Measurements from ENCODE around the gene SMS. TPM values are rescaled to one million over a fixed set of nuclear protein-coding genes. Genes with fewer than 3 reads are reported as not detected.

SMS gene
- total RNA-seq: 10 to 100 TPM; 62.6 to 84.5 (median 70.0) TPM
- 10 to 100 TPM; 64.3 to 65.8 (median 64.5) TPM for polyA plus RNA-seq

DNA sequence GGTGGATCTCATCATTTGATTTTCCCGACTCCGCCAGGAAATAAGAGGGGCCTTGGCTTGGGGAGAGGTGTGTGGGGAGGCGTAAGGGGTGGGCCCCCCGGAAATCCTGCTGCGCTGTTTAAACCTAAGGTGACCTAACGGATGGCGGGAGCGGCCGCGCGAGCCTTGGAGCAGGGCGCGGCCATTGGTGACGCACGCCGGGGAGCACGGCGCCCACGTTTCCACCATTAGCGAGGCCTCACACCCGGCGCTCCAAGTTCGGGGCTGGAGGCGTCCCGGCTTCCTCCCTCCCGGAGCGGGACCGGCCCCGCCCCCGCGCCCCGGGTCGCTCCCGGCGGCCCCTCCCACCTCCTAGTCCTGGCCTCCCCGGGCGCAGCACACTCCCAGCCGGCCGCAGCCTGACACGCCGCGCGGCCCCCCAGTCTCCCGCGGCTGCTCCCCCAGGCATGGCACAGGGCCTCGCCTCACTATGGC lies at the start of gene SMS:
Gene SMS, plus strand, starts transcription at position 354 of the 474 bp plus-strand sequence. Its CDS starts 116 bp downstream, at position 470.
- no peaks in the 10 kb centered on the region for H3K9me3 ChIP-seq
- peaks cover 0 to 10% (median 2%) of the 10 kb centered on the region in 4 donors for H3K4me1 ChIP-seq
- intact Hi-C loops (cut with DNase I): loop anchor here (10.0 kb wide), 1 partner anchor 196 kb away; no protein-coding TSS in a partner anchor
- H3K4me3 ChIP-seq: peak within 1 kb of the TSS; percentile 40 to 65 (median 64)
- H3K27ac ChIP-seq: peak within 1 kb of the TSS; percentile 82 to 85 (median 83)
- WGBS, 2 donors: 0 to 1% methylated on average over 46 of the region's 46 CpGs
- DNase-seq: peak; percentile 90
- TF ChIP-seq, protein P1, sequence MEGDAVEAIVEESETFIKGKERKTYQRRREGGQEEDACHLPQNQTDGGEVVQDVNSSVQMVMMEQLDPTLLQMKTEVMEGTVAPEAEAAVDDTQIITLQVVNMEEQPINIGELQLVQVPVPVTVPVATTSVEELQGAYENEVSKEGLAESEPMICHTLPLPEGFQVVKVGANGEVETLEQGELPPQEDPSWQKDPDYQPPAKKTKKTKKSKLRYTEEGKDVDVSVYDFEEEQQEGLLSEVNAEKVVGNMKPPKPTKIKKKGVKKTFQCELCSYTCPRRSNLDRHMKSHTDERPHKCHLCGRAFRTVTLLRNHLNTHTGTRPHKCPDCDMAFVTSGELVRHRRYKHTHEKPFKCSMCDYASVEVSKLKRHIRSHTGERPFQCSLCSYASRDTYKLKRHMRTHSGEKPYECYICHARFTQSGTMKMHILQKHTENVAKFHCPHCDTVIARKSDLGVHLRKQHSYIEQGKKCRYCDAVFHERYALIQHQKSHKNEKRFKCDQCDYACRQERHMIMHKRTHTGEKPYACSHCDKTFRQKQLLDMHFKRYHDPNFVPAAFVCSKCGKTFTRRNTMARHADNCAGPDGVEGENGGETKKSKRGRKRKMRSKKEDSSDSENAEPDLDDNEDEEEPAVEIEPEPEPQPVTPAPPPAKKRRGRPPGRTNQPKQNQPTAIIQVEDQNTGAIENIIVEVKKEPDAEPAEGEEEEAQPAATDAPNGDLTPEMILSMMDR (IDR thresholded peaks at IDR 0.05): no peak
- TF ChIP-seq EP300 (IDR thresholded peaks at IDR 0.05) (no peak), POLR2AphosphoS5 (IDR thresholded peaks at IDR 0.05) (peak; percentile 65 to 81 (median 78)), POLR2A (IDR thresholded peaks at IDR 0.05) (peak in 1 of 2 donors; percentile 21)
- H3K27me3 ChIP-seq: no peaks in the 10 kb centered on the region
- no peaks in the 10 kb centered on the region for H3K36me3 ChIP-seq

DNA sequence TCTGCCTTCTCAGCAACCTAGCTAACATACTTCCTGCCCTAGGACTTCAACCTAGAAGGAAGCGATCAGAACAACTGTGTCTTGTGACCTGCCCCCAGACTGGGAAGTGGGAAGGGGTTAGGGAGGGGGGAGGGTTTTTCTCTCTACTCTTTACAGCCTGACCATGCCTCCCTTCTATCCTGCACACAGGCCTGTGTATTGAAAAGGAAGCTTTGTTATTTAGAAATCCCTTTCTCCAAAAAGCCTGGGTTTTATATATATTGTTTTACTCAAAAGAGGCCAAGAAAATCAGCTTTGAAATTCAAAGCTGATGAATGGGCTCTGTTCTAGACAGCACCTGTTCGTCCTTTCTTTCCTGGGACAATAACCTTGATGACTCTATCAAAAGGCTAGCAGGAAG lies 35.2 kb upstream of the SMS start:
- no peaks in the 10 kb centered on the region for H3K36me3 ChIP-seq
- no peaks in the 10 kb centered on the region for H3K9me3 ChIP-seq
- DNase-seq: no peak
- intact Hi-C loops (cut with DNase I): no loop called here
- H3K4me3 ChIP-seq: no peak overlapping the region
- no peaks in the 10 kb centered on the region for H3K4me1 ChIP-seq
- 16 to 52% methylated on average over 2 of the region's 2 CpGs for WGBS, 2 donors
- no peaks in the 10 kb centered on the region for H3K27me3 ChIP-seq
- H3K27ac ChIP-seq: no peak overlapping the region
- TF ChIP-seq EP300 (IDR thresholded peaks at IDR 0.05): no peak

DNA sequence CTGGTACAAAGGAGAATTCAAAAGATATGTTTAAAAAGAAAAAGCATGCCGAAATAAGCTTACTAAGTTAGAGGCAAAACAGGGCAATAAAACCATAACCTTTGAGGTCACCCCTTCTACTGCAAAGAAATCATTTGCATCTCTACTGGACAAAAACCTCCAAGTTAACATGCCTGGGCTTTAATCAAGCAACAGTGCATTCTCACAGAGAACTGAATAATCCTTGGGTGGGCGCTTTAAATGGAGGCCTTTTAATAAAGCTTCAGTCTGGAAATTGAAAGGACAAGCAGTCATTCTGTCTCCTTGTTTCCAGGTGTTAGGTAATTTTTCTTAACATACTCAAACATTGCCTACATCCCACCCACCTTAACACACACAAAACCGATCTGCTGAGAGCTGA lies 34.6 kb upstream of the SMS start:
- H3K9me3 ChIP-seq: no peaks in the 10 kb centered on the region
- WGBS, 2 donors: 28 to 77% methylated on average over 3 of the region's 3 CpGs
- H3K4me3 ChIP-seq: no peak overlapping the region
- H3K4me1 ChIP-seq: no peaks in the 10 kb centered on the region
- H3K36me3 ChIP-seq: no peaks in the 10 kb centered on the region
- intact Hi-C loops (cut with DNase I): no loop called here
- TF ChIP-seq, protein P1 (IDR thresholded peaks at IDR 0.05): no peak
- no peak for DNase-seq
- no peak overlapping the region for H3K27ac ChIP-seq
- H3K27me3 ChIP-seq: no peaks in the 10 kb centered on the region

DNA sequence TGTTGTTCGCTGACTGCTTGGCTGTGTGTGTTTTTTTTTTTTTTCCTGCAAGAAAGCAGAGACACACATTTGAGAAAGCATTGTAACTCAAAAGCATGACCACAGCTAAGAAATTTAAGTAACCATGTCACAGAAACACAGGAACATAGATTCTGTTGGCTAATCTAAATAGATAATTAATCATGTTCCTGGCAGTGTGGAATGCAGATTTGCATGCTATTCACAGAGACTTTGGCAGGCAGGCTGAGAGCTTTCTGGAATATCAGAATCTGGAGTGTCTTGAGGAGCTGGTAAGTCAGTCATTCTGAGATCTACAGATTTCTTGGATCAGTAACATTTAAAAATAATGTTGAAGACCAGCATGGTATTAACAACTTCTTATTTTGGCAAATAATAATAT lies 33.2 kb upstream of the SMS start:
- intact Hi-C loops (cut with DNase I): no loop called here
- Histone ChIP-seq H3K27ac (no peak overlapping the region), H3K9me3 (no peaks in the 10 kb centered on the region), H3K4me3 (no peak overlapping the region), H3K27me3 (no peaks in the 10 kb centered on the region), H3K4me1 (no peaks in the 10 kb centered on the region), H3K36me3 (no peaks in the 10 kb centered on the region)
- 88 to 100% methylated on average over 1 of the region's 1 CpG for WGBS, 2 donors
- TF ChIP-seq, protein P1 (IDR thresholded peaks at IDR 0.05): no peak
- TF ChIP-seq EP300 (IDR thresholded peaks at IDR 0.05) (no peak), POLR2AphosphoS5 (IDR thresholded peaks at IDR 0.05) (no peak), POLR2A (IDR thresholded peaks at IDR 0.05) (no peak)
- DNase-seq: no peak

DNA sequence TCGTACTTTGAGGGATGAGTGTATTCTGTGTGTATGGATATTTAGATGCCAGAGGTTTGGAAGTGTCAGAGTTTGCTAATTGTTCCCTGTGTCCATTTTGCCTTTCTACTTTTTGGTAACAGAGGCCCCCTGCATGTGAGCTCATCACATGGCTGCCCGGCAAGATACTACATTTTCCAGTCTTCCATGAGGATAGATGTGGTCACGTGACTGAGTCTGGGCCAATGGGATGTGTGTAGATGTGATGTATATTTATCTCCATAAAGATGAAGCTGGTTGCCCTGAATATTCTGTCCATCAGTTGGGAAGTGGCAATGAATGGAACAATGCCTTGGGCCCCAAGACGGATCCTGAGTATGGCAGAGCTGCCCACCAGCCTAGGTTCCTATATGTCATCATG lies 29.0 kb upstream of the SMS start:
- 97 to 98% methylated on average over 4 of the region's 4 CpGs for WGBS, 2 donors
- DNase-seq: no peak
- H3K36me3 ChIP-seq: no peaks in the 10 kb centered on the region
- no peak overlapping the region for H3K4me3 ChIP-seq
- intact Hi-C loops (cut with DNase I): no loop called here
- no peaks in the 10 kb centered on the region for H3K4me1 ChIP-seq
- no peak for TF ChIP-seq EP300 (IDR thresholded peaks at IDR 0.05)
- no peak for TF ChIP-seq POLR2A (IDR thresholded peaks at IDR 0.05)
- TF ChIP-seq, protein P1 (IDR thresholded peaks at IDR 0.05): no peak
- TF ChIP-seq POLR2AphosphoS5 (IDR thresholded peaks at IDR 0.05): no peak
- H3K9me3 ChIP-seq: no peaks in the 10 kb centered on the region
- no peaks in the 10 kb centered on the region for H3K27me3 ChIP-seq
- no peak overlapping the region for H3K27ac ChIP-seq
